AG04450 (cell line): ENCODE results near the gene CACNA1E. TPM values are rescaled to one million over a fixed set of nuclear protein-coding genes. Genes with fewer than 3 reads are reported as not detected.
"Not testable (repeated sequence)": the region's sequence is repeated elsewhere in the genome, so short reads cannot be mapped to it uniquely, and the experiment has no call there.

Experiments
- CTCF ChIA-PET: fragments of 300-600, 350-600 bp; formaldehyde crosslinking; extraction: SDS; loops from one replicate; lab custom pipeline; 2022; ENCODE audit warnings: antibody characterized with exemption, inconsistent platforms; lab: Charles Lee
- POLR2A ChIA-PET: fragments of 350-600 bp; formaldehyde crosslinking; extraction: SDS; loops from one replicate; lab custom pipeline; 2021; ENCODE audit warnings: antibody characterized with exemption, inconsistent platforms; lab: Yijun Ruan, JAX
- DNase-seq: peaks from one replicate; pipeline ENCODE4 v3.0.0-alpha.2; 2011; ENCODE audit warnings: low read depth, low spot score
- H3K27ac ChIP-seq: one replicate; pipeline ENCODE4 v1.5.1; 2012; ENCODE audit warnings: low read depth, low read length, control low read depth
- H3K27me3 ChIP-seq: one replicate; pipeline ENCODE4 v1.6.0; 2012; ENCODE audit warnings: low read length; ENCODE audit not compliant: control insufficient read depth, insufficient read depth
- H3K4me3 ChIP-seq: 2 replicates; pipeline ENCODE4 v1.5.1; 2011; ENCODE audit warnings: mild to moderate bottlenecking, low read depth, low read length, control low read depth
- H3K9me3 ChIP-seq: 2 replicates; pipeline ENCODE4 v1.5.1; 2012; ENCODE audit warnings: low read length; ENCODE audit not compliant: control insufficient read depth, insufficient read depth
- CTCF ChIP-seq: IDR thresholded peaks from 2 replicates; pipeline ENCODE4 v1.5.1; 2011; ENCODE audit warnings: low read depth, low read length, control low read depth, inconsistent platforms
- polyA plus RNA-seq: library from polyadenylated mRNA; depleted of rRNA; stranded (reverse); fragments of >200 nt; gene quantifications from 2 replicates; pipeline ENCODE4 v1.2.3, GENCODE V29; 2011

CACNA1E gene
- polyA plus RNA-seq, 1 experiment: not detected

GRCh38 chr1:181541458-181541857, 58.1 kb downstream of the CACNA1E start:
- ChIA-PET CTCF (no interaction called here), POLR2A (no interaction called here)
- no peak for DNase-seq
- H3K27me3 ChIP-seq: no peaks in the 10 kb centered on the region
- no peak overlapping the region for H3K4me3 ChIP-seq
- no peak for TF ChIP-seq CTCF
- no peak overlapping the region for H3K27ac ChIP-seq
- no peaks in the 10 kb centered on the region for H3K9me3 ChIP-seq

DNA sequence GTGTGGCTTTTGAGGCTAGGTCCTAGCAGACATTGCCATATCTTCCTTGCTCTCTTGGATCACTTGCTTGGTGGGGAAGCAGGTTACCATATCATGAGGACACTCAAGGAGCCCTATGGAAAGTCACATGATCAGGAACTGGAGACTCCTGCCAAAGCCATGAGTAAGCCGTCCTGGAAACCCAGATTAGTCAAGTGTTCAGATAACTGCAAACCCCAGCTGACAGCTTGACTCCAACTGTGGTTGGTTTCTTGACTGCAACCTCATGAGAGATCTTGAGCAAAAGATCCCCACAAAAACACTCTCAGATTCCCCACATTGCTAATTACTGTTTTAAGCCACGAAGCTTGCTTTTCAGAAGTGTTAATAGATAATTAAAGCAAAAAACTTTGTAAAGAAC, 58.6 kb downstream of the CACNA1E start:
- CTCF ChIA-PET: no interaction called here
- no peak for DNase-seq

DNA sequence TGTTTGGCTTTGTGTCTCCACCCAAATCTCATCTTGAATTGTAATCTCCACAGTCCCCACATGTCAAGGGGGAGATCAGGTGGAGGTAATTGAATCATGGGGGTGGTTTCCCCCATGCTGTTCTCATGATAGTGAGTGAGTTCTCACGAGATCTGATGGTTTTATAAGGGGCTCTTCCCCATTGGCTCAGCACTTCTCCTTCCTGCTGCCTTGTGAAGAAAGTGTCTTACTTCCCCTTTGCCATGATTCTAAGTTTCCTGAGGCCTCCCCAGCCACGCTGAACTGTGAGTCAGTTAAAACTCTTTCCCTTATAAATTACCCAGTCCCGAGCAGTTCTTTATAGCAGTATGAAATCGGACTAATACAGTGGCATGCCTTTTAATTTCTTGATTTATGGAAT, 59.1 kb downstream of the CACNA1E start:
- CTCF ChIA-PET, POLR2A ChIA-PET, H3K27me3 ChIP-seq, DNase-seq, H3K9me3 ChIP-seq, H3K27ac ChIP-seq, H3K4me3 ChIP-seq: not testable (repeated sequence)

More for the DNA sequence above, 58.6 kb downstream of the CACNA1E start:
- H3K9me3 ChIP-seq: no peaks in the 10 kb centered on the region
- no peaks in the 10 kb centered on the region for H3K27me3 ChIP-seq
- POLR2A ChIA-PET: no interaction called here
- H3K27ac ChIP-seq: no peak overlapping the region
- H3K4me3 ChIP-seq: no peak overlapping the region
- TF ChIP-seq CTCF: no peak

DNA sequence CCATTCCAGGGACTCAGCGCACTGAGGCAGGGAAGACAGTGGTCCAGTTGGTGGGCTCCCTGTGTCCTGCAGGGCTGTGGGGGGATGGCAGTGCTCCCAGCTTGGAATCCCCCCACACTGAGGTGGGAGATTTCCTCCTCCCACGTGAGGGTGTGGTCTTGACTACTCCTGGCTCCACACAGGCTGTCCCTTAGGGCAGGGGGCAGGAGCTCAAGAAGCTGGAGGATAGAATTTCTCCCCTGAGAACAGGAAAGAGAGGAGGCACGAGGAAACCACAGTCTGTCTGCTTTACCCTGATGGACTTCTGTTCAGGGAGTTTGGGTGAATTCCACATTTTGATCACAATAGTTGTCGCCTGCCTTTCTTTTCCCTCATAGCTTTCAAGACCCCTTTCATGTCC, 62.1 kb downstream of the CACNA1E start:
- H3K27ac ChIP-seq: no peak overlapping the region
- no peak overlapping the region for H3K4me3 ChIP-seq
- no peak for TF ChIP-seq CTCF
- H3K9me3 ChIP-seq: no peaks in the 10 kb centered on the region
- H3K27me3 ChIP-seq: no peaks in the 10 kb centered on the region
- ChIA-PET CTCF (no interaction called here), POLR2A (no interaction called here)
- no peak for DNase-seq

DNA sequence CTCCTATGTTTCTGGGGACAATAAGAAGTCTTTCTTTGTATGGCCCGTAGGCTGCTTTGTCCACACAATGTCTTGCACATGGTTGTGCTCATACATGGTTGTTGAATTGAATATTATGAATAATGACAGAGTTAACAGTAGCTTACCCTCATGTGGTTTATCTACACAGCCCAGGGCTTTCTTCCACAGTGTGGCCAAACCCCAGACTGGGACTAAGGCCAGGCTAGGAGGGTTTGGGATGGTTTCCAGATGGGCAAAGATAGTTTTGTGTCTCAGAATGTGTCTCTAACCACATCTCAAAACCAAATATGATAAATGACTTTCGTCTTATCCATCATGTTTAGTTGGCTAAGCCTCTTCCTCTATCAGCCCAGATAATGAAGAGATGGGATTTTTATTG, 65.2 kb downstream of the CACNA1E start:
- Histone ChIP-seq H3K9me3 (no peaks in the 10 kb centered on the region), H3K27me3 (no peaks in the 10 kb centered on the region), H3K27ac (no peak overlapping the region), H3K4me3 (no peak overlapping the region)
- TF ChIP-seq CTCF: no peak
- no peak for DNase-seq
- CTCF ChIA-PET: no interaction called here
- POLR2A ChIA-PET: no interaction called here

DNA sequence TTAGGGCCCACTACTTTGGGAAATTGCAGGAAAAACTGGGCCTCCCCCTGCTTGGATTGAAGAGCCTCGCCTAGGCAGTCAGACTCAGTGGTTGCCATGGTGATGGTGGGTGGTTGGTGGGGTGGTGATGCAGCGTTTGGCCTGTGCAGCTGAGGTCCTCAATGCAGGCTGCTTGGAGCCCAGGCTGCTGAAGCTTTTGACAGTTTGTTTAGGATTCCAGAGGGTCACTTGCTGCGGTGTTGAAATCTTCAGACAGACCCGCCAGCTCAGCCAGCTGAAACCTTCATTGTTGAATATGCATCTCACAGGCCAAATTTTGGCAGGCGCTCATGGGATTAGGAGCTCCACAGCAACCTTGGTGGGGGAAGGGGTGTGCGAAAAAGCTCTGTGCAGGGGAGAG, 67.9 kb downstream of the CACNA1E start:
- Histone ChIP-seq H3K4me3 (no peak overlapping the region), H3K9me3 (no peaks in the 10 kb centered on the region), H3K27ac (no peak overlapping the region), H3K27me3 (no peaks in the 10 kb centered on the region)
- no peak for DNase-seq
- TF ChIP-seq CTCF: no peak
- ChIA-PET POLR2A (no interaction called here), CTCF (no interaction called here)
